HG02973 (cell line): ENCODE results near the gene MLPH.

Experiments
- ATAC-seq: cut with Tn5 transposase; IDR thresholded peaks from one replicate; pipeline ENCODE4 v1.9.1; 2021; ENCODE audit warnings: moderate library complexity; ENCODE audit not compliant: unreplicated experiment

The MLPH gene

GRCh38 chr2:237598468-237599208 is 111.6 kb downstream of the MLPH start:
- ATAC-seq: no peak

GRCh38 chr2:237599465-237600110 is 112.5 kb downstream of the MLPH start:
- ATAC-seq: no peak

- no peak for ATAC-seq
These were observed 113.3 kb downstream of the MLPH start for GRCh38 chr2:237600205-237600846.

DNA sequence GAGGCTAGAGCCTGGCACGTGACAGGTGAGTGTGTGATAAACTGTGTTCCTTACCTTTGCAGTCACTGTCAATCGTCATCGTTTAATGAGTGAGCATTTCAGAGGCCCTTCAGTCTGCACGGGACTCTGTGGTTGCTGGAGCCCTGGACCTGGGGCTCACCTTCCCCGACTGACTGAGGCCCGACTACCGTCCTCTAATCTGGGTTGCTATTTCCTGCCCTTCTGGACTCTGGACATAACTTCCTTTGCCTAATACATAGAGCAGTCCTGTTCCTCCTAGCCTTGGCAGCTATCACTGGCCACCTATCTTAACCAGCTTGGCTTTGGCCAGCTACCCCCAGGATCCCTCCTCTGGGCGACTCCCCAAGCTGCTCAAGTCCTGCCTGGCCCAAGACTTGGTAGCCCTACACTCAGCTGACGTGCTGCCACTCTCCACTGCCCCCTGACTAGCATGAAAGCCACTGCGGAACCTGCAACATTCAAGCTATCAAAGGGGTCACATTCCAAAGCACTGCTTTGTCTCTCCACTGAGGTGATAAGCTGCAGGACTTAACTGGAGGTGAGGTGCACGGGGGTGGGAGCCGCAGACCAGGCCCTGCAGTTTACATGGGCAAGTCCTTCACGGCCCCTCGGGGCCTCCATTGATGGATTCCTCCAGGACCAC is 114.5 kb downstream of the MLPH start:
- ATAC-seq: no peak

- ATAC-seq: no peak
These were observed 115.4 kb downstream of the MLPH start for GRCh38 chr2:237602409-237602808.

DNA sequence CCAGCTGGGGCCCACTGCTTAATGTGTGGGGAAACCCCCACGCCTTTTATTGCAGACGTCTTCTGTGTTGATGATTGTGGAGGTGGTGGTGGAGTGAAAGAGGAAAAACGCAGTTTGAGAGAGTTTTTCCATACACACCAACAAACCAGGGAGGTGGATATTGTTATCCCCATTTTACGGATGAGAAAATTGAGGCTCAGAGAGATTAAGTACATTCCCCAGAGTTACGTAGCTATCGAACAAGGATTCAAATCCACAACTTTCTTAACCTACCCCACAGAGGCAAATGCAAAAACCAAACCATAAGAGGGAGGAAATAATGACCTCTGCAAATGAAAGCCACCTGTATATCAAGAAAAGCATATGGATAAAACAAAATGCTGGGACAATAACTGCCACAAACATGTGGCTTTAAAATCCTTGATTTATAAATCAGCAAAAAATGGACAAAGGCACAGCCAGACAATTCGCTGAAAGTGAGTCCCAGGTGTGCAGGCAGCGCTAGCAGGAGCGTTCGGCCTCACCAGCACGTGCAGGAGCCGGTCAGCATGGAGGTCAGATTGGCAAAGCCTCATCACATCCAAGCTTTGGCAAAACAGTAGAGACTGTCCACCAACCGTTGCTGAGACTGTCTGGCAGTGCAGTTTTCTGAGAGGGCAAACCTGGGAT is 116.1 kb downstream of the MLPH start:
- ATAC-seq: no peak

DNA sequence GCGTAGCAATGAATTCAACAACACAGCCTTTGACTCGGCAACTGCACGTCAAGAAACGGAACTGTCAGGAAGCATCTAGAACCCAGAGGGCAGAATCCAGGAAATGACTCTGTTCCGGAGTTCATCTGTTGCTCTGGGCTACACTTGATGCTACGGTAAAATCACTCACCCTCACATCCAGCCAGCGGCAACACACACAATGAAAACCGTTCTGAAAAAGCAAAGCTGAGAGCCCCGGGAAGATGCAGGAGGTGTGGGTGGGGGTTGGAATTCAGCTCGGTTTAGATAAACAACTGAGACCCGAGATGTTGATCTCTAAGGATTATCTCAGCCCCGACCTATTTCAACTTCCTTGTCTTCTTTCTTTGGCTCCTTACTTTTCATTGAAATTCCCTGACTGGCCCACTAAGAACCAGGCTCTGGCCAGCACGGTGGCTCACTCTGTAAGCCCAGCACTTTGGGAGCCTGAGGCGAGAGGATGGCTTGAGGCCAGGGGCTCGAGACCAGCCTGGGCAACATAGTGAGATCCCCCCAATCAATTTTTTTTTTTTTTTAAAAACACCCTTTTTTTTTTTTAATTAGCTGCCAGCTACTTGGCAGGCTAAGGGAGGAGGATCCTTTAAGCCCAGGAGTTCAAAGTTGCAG is 116.8 kb downstream of the MLPH start:
- peak; percentile 50 for ATAC-seq

- no peak for ATAC-seq
These were observed 117.3 kb downstream of the MLPH start for GRCh38 chr2:237604391-237604790.
